Measurements from ENCODE around the gene USP34.
"Not testable (repeated sequence)": the region's sequence is repeated elsewhere in the genome, so short reads cannot be mapped to it uniquely, and the experiment has no call there.

Gene USP34

DNA sequence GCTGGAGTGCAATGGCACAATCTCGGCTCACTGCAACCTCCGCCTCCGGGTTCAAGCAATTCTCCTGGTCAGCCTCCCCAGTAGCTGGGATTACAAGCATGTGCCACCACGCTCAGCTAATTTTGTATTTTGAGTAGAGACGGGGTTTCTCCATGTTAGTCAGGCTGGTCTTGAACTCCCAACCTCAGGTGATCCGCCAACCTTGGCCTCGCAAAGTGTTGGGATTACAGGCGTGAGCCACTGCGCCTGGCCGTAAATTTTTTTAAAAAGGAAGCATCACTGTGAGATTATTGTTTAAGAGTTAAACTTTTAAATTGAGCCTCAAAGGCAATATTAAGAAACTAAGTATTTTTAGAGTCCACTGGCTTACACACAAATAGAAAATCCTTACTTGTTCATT, 2.7 kb downstream of the USP34 start:
- not testable (repeated sequence) for H2BK5ac ChIP-seq (ENCODE audit: low read length); H3K79me1 ChIP-seq (ENCODE audit: low read depth, low read length); H2BK12ac ChIP-seq (ENCODE audit: low read length); H3K9me3 ChIP-seq (replicated peaks in 1 of 2; ENCODE audit: control insufficient read depth in 2 of 2, insufficient read depth in 1 of 2, low read depth in 1 of 2, low read length in 2 of 2); H3K14ac ChIP-seq (ENCODE audit: low read length); H3K27ac ChIP-seq (replicated peaks; ENCODE audit: low read length); H4K91ac ChIP-seq (ENCODE audit: low read depth, low read length, poor library complexity); H3K18ac ChIP-seq (ENCODE audit: low read length); H2BK15ac ChIP-seq (ENCODE audit: low read length); H2AFZ ChIP-seq (ENCODE audit: low read length); H2BK120ac ChIP-seq (ENCODE audit: low read depth, low read length); H4K8ac ChIP-seq (ENCODE audit: low read depth, low read length); H3K4me3 ChIP-seq (ENCODE audit: low read length in 2 of 2); H3K27me3 ChIP-seq (ENCODE audit: control insufficient read depth in 3 of 3, insufficient read depth in 3 of 3, low read depth in 1 of 3, low read length in 3 of 3); H3K9ac ChIP-seq (ENCODE audit: low read depth, low read length, poor library complexity); H3K4me2 ChIP-seq (ENCODE audit: insufficient read depth, low read length, poor library complexity, severe bottlenecking); H3K4ac ChIP-seq (ENCODE audit: low read length); H3K4me1 ChIP-seq (ENCODE audit: control insufficient read depth in 2 of 2, insufficient read depth in 1 of 2, low read depth in 1 of 2, low read length in 2 of 2); H3K23ac ChIP-seq (ENCODE audit: low read depth, low read length, poor library complexity); H2AK5ac ChIP-seq (ENCODE audit: low read depth, low read length); DNase-seq (ENCODE audit: low spot score)
- no CpG with 5 or more reads among the region's 10 CpGs for WGBS, 2 donors (ENCODE audit: extremely low coverage in 2 of 2, insufficient read length in 2 of 2, insufficient replicate concordance in 1 of 2)
- H3K36me3 ChIP-seq (replicated peaks in 1 of 2; ENCODE audit: control insufficient read depth in 2 of 2, insufficient read depth in 2 of 2, low read length in 2 of 2), result peaks cover 0 to 25% of the 10 kb centered on the region in 2 donors

GRCh38 chr2:61465045-61465444, 5.8 kb downstream of the USP34 start:
- no CpG with 5 or more reads among the region's 3 CpGs for WGBS, 2 donors (ENCODE audit: extremely low coverage in 2 of 2, insufficient read length in 2 of 2, insufficient replicate concordance in 1 of 2)
- DNase-seq (ENCODE audit: low spot score), result no peak

GRCh38 chr2:61463769-61464475, 7.0 kb downstream of the USP34 start:
- DNase-seq (ENCODE audit: low spot score), result no peak

More at GRCh38 chr2:61465045-61465444, 5.8 kb downstream of the USP34 start:
- Histone ChIP-seq H3K4me1 (ENCODE audit: control insufficient read depth in 2 of 2, insufficient read depth in 1 of 2, low read depth in 1 of 2, low read length in 2 of 2) (peaks cover 0 to 1% of the 10 kb centered on the region in 2 donors), H3K4ac (ENCODE audit: low read length) (no peak overlapping the region), H3K23ac (ENCODE audit: low read depth, low read length, poor library complexity) (no peak overlapping the region), H3K9me3 (replicated peaks in 1 of 2; ENCODE audit: control insufficient read depth in 2 of 2, insufficient read depth in 1 of 2, low read depth in 1 of 2, low read length in 2 of 2) (no peaks in the 10 kb centered on the region), H2AK5ac (ENCODE audit: low read depth, low read length) (no peak overlapping the region), H3K36me3 (replicated peaks in 1 of 2; ENCODE audit: control insufficient read depth in 2 of 2, insufficient read depth in 2 of 2, low read length in 2 of 2) (peaks cover 0 to 21% of the 10 kb centered on the region in 2 donors), H2BK120ac (ENCODE audit: low read depth, low read length) (no peak overlapping the region), H4K91ac (ENCODE audit: low read depth, low read length, poor library complexity) (no peak overlapping the region), H3K18ac (ENCODE audit: low read length) (no peak overlapping the region), H3K14ac (ENCODE audit: low read length) (no peak overlapping the region), H2BK15ac (ENCODE audit: low read length) (no peak overlapping the region), H2BK5ac (ENCODE audit: low read length) (no peak overlapping the region), H3K4me3 (ENCODE audit: low read length in 2 of 2) (no peak overlapping the region), H2BK12ac (ENCODE audit: low read length) (no peak overlapping the region), H3K27me3 (ENCODE audit: control insufficient read depth in 3 of 3, insufficient read depth in 3 of 3, low read depth in 1 of 3, low read length in 3 of 3) (no peaks in the 10 kb centered on the region), H3K79me1 (ENCODE audit: low read depth, low read length) (peaks cover 2% of the 10 kb centered on the region), H2AFZ (ENCODE audit: low read length) (no peak overlapping the region), H3K27ac (replicated peaks; ENCODE audit: low read length) (no peak overlapping the region), H3K9ac (ENCODE audit: low read depth, low read length, poor library complexity) (no peak overlapping the region), H3K4me2 (ENCODE audit: insufficient read depth, low read length, poor library complexity, severe bottlenecking) (no peak overlapping the region), H4K8ac (ENCODE audit: low read depth, low read length) (no peak overlapping the region)

GRCh38 chr2:61461404-61461803, 9.5 kb downstream of the USP34 start:
- Histone ChIP-seq H3K18ac (ENCODE audit: low read length) (no peak overlapping the region), H3K4me1 (ENCODE audit: control insufficient read depth in 2 of 2, insufficient read depth in 1 of 2, low read depth in 1 of 2, low read length in 2 of 2) (no peaks in the 10 kb centered on the region), H3K4me2 (ENCODE audit: insufficient read depth, low read length, poor library complexity, severe bottlenecking) (no peak overlapping the region), H2BK120ac (ENCODE audit: low read depth, low read length) (no peak overlapping the region), H3K36me3 (replicated peaks in 1 of 2; ENCODE audit: control insufficient read depth in 2 of 2, insufficient read depth in 2 of 2, low read length in 2 of 2) (no peaks in the 10 kb centered on the region), H4K91ac (ENCODE audit: low read depth, low read length, poor library complexity) (no peak overlapping the region), H4K8ac (ENCODE audit: low read depth, low read length) (no peak overlapping the region), H3K27ac (replicated peaks; ENCODE audit: low read length) (no peak overlapping the region), H3K79me1 (ENCODE audit: low read depth, low read length) (peaks cover 4% of the 10 kb centered on the region), H3K4ac (ENCODE audit: low read length) (no peak overlapping the region), H2BK15ac (ENCODE audit: low read length) (no peak overlapping the region), H2BK12ac (ENCODE audit: low read length) (no peak overlapping the region), H3K9me3 (replicated peaks in 1 of 2; ENCODE audit: control insufficient read depth in 2 of 2, insufficient read depth in 1 of 2, low read depth in 1 of 2, low read length in 2 of 2) (no peaks in the 10 kb centered on the region), H3K9ac (ENCODE audit: low read depth, low read length, poor library complexity) (no peak overlapping the region), H3K4me3 (ENCODE audit: low read length in 2 of 2) (no peak overlapping the region), H2AFZ (ENCODE audit: low read length) (no peak overlapping the region), H2AK5ac (ENCODE audit: low read depth, low read length) (no peak overlapping the region), H3K27me3 (ENCODE audit: control insufficient read depth in 3 of 3, insufficient read depth in 3 of 3, low read depth in 1 of 3, low read length in 3 of 3) (no peaks in the 10 kb centered on the region), H2BK5ac (ENCODE audit: low read length) (no peak overlapping the region), H3K23ac (ENCODE audit: low read depth, low read length, poor library complexity) (no peak overlapping the region), H3K14ac (ENCODE audit: low read length) (no peak overlapping the region)
- no CpG with 5 or more reads among the region's 2 CpGs for WGBS, 2 donors (ENCODE audit: extremely low coverage in 2 of 2, insufficient read length in 2 of 2, insufficient replicate concordance in 1 of 2)
- no peak for DNase-seq (ENCODE audit: low spot score)

More at GRCh38 chr2:61463769-61464475, 7.0 kb downstream of the USP34 start:
- no peak overlapping the region for H3K27ac ChIP-seq (replicated peaks; ENCODE audit: low read length)
- no peaks in the 10 kb centered on the region for H3K27me3 ChIP-seq (ENCODE audit: control insufficient read depth in 3 of 3, insufficient read depth in 3 of 3, low read depth in 1 of 3, low read length in 3 of 3)
- no peak overlapping the region for H2BK5ac ChIP-seq (ENCODE audit: low read length)
- peaks cover 2% of the 10 kb centered on the region for H3K79me1 ChIP-seq (ENCODE audit: low read depth, low read length)
- no peak overlapping the region for H2BK120ac ChIP-seq (ENCODE audit: low read depth, low read length)
- no peak overlapping the region for H2AFZ ChIP-seq (ENCODE audit: low read length)
- no CpG with 5 or more reads among the region's 7 CpGs for WGBS, 2 donors (ENCODE audit: extremely low coverage in 2 of 2, insufficient read length in 2 of 2, insufficient replicate concordance in 1 of 2)
- H3K23ac ChIP-seq (ENCODE audit: low read depth, low read length, poor library complexity), result no peak overlapping the region
- no peak overlapping the region for H3K18ac ChIP-seq (ENCODE audit: low read length)
- H4K91ac ChIP-seq (ENCODE audit: low read depth, low read length, poor library complexity), result no peak overlapping the region
- H2AK5ac ChIP-seq (ENCODE audit: low read depth, low read length), result no peak overlapping the region
- H3K9ac ChIP-seq (ENCODE audit: low read depth, low read length, poor library complexity), result no peak overlapping the region
- H4K8ac ChIP-seq (ENCODE audit: low read depth, low read length), result no peak overlapping the region
- H3K4ac ChIP-seq (ENCODE audit: low read length), result no peak overlapping the region
- no peak overlapping the region for H3K4me2 ChIP-seq (ENCODE audit: insufficient read depth, low read length, poor library complexity, severe bottlenecking)
- no peaks in the 10 kb centered on the region for H3K4me1 ChIP-seq (ENCODE audit: control insufficient read depth in 2 of 2, insufficient read depth in 1 of 2, low read depth in 1 of 2, low read length in 2 of 2)
- H3K36me3 ChIP-seq (replicated peaks in 1 of 2; ENCODE audit: control insufficient read depth in 2 of 2, insufficient read depth in 2 of 2, low read length in 2 of 2), result peaks cover 0 to 21% of the 10 kb centered on the region in 2 donors
- no peaks in the 10 kb centered on the region for H3K9me3 ChIP-seq (replicated peaks in 1 of 2; ENCODE audit: control insufficient read depth in 2 of 2, insufficient read depth in 1 of 2, low read depth in 1 of 2, low read length in 2 of 2)
- no peak overlapping the region for H2BK15ac ChIP-seq (ENCODE audit: low read length)
- no peak overlapping the region for H3K14ac ChIP-seq (ENCODE audit: low read length)
- no peak overlapping the region for H2BK12ac ChIP-seq (ENCODE audit: low read length)
- H3K4me3 ChIP-seq (ENCODE audit: low read length in 2 of 2), result no peak overlapping the region

Measured in neuronal stem cell (in vitro differentiated cells).